Neural crest cell (in vitro differentiated cells): ENCODE results near the gene STMN1. TPM values are rescaled to one million over a fixed set of nuclear protein-coding genes. Genes with fewer than 3 reads are reported as not detected.

ENCODE experiments used
- DNase-seq: peaks from one replicate; pipeline ENCODE4 v3.0.0; 2021; ENCODE audit warnings: low read depth, mixed read lengths, low spot score
- H3K27ac Mint-ChIP-seq: one replicate; pipeline ENCODE4 v1.8.0; 2021; ENCODE audit warnings: mild to moderate bottlenecking, mixed read lengths; ENCODE audit not compliant: unreplicated experiment
- H3K27me3 Mint-ChIP-seq: 2 replicates; pipeline ENCODE4 v1.8.0; 2021; ENCODE audit warnings: low read depth, mild to moderate bottlenecking, mixed read lengths
- H3K36me3 Mint-ChIP-seq: 2 replicates; pipeline ENCODE4 v1.8.0; 2021; ENCODE audit warnings: low read depth, mild to moderate bottlenecking, mixed read lengths
- H3K4me1 Mint-ChIP-seq: 2 replicates; pipeline ENCODE4 v1.8.0; 2021; ENCODE audit warnings: mixed read lengths
- H3K4me3 Mint-ChIP-seq: one replicate; pipeline ENCODE4 v1.8.0; 2021; ENCODE audit warnings: mild to moderate bottlenecking, mixed read lengths
- H3K9me3 Mint-ChIP-seq: 2 replicates; pipeline ENCODE4 v1.8.0; 2021; ENCODE audit warnings: mixed read lengths
- total RNA-seq: library from RNA; stranded (reverse); gene quantifications from 2 replicates; pipeline ENCODE4 v1.2.1, GENCODE V29; 2021
- TF ChIP-seq, protein P1 (sequence below): fragments of 200-600 bp; sonication (generic); conservative IDR thresholded peaks from 2 replicates; pipeline ENCODE4 v1.5.0; 2021; ENCODE audit warnings: antibody characterized with exemption, mild to moderate bottlenecking

STMN1 gene
- total RNA-seq, 1 donor from 2014 or later: 934 TPM

DNA sequence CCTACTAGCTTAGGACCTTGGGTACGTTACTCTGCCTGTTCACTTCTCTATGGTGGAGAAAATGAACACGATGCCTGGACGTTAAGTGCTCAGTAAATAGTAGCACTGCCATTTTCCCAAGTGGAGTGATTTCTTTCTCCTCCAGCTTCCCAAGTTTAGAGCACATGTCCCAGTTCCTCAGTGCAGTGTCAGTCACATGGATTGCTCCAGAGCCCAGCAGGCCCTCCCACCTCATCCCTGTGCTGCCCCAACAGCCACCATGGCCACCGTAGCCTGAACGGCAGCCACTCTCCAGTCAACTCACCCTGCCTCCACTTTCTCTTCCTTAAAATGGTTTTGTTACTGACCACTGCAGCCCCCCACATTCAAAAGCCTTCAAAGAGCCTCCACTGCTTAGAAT lies 8.5 kb downstream of the STMN1 start:
- Mint-ChIP-seq H3K9me3 (no peaks in the 10 kb centered on the region), H3K36me3 (peaks cover 34% of the 10 kb centered on the region), H3K27ac (peak overlapping the region; percentile 88), H3K27me3 (no peaks in the 10 kb centered on the region), H3K4me3 (peak overlapping the region; percentile 51), H3K4me1 (peaks cover 56% of the 10 kb centered on the region)
- DNase-seq: no peak
- TF ChIP-seq, protein P1, sequence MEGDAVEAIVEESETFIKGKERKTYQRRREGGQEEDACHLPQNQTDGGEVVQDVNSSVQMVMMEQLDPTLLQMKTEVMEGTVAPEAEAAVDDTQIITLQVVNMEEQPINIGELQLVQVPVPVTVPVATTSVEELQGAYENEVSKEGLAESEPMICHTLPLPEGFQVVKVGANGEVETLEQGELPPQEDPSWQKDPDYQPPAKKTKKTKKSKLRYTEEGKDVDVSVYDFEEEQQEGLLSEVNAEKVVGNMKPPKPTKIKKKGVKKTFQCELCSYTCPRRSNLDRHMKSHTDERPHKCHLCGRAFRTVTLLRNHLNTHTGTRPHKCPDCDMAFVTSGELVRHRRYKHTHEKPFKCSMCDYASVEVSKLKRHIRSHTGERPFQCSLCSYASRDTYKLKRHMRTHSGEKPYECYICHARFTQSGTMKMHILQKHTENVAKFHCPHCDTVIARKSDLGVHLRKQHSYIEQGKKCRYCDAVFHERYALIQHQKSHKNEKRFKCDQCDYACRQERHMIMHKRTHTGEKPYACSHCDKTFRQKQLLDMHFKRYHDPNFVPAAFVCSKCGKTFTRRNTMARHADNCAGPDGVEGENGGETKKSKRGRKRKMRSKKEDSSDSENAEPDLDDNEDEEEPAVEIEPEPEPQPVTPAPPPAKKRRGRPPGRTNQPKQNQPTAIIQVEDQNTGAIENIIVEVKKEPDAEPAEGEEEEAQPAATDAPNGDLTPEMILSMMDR: no peak

GRCh38 chr1:25896266-25896665 lies 10.0 kb downstream of the STMN1 start:
- TF ChIP-seq, protein P1: no peak
- peak overlapping the region; percentile 3 for H3K27ac Mint-ChIP-seq
- peak overlapping the region; percentile 50 for H3K4me3 Mint-ChIP-seq
- H3K9me3 Mint-ChIP-seq: no peaks in the 10 kb centered on the region
- H3K27me3 Mint-ChIP-seq: no peaks in the 10 kb centered on the region
- H3K4me1 Mint-ChIP-seq: peaks cover 52% of the 10 kb centered on the region
- no peak for DNase-seq
- peaks cover 26% of the 10 kb centered on the region for H3K36me3 Mint-ChIP-seq

GRCh38 chr1:25895365-25895990 lies 10.7 kb downstream of the STMN1 start:
- peak overlapping the region; percentile 3 for H3K27ac Mint-ChIP-seq
- TF ChIP-seq, protein P1: peak; percentile 99
- DNase-seq: peak; percentile 94
- H3K4me3 Mint-ChIP-seq: peak overlapping the region; percentile 50
- H3K27me3 Mint-ChIP-seq: no peaks in the 10 kb centered on the region
- H3K9me3 Mint-ChIP-seq: no peaks in the 10 kb centered on the region
- H3K36me3 Mint-ChIP-seq: peaks cover 19% of the 10 kb centered on the region
- H3K4me1 Mint-ChIP-seq: peaks cover 45% of the 10 kb centered on the region

- TF ChIP-seq, protein P1: no peak
- Mint-ChIP-seq H3K27ac (no peak overlapping the region), H3K4me3 (no peak overlapping the region)
Measured at GRCh38 chr1:25893116-25893515, 13.1 kb downstream of the STMN1 start.

DNA sequence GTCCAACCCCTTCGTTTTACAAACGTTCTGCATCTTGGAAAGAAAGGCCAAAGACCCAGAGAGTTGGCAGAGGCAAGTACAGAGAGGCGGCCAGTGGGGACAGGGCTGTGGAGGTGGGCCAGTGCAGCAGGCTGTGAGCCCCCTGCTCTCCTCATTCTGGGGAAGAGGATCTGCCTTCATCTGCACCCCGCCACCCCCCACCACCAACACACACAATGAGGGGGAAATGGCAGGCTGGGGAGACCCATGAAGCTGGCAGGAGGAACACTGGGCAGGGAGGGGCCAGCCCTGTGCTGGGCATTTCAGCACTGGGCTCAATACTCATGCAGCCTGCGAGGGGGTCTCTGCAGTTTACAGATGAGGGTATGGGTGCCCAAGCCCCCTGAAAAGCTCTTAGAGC lies 14.6 kb downstream of the STMN1 start:
- H3K9me3 Mint-ChIP-seq: no peaks in the 10 kb centered on the region
- no peak for DNase-seq
- H3K4me1 Mint-ChIP-seq: peaks cover 30% of the 10 kb centered on the region
- H3K27me3 Mint-ChIP-seq: no peaks in the 10 kb centered on the region
- peaks cover 9% of the 10 kb centered on the region for H3K36me3 Mint-ChIP-seq
- TF ChIP-seq, protein P1: no peak
- no peak overlapping the region for H3K4me3 Mint-ChIP-seq
- no peak overlapping the region for H3K27ac Mint-ChIP-seq

More at GRCh38 chr1:25893116-25893515, 13.1 kb downstream of the STMN1 start:
- Mint-ChIP-seq H3K4me1 (peaks cover 37% of the 10 kb centered on the region), H3K36me3 (peaks cover 13% of the 10 kb centered on the region), H3K9me3 (no peaks in the 10 kb centered on the region), H3K27me3 (no peaks in the 10 kb centered on the region)
- no peak for DNase-seq
